GM12872 (cell line): Measurements from ENCODE around the gene ELANE.

Source experiments
- CTCF ChIP-seq: IDR thresholded peaks from 3 replicates; pipeline ENCODE4 v1.5.1; 2011; ENCODE audit warnings: low read depth, mild to moderate bottlenecking, low read length, moderate library complexity; ENCODE audit not compliant: insufficient read depth

ELANE gene

GRCh38 chr19:825897-826644 is 26.0 kb upstream of the ELANE start:
- TF ChIP-seq CTCF = no peak

- no peak for TF ChIP-seq CTCF
These were observed 24.8 kb upstream of the ELANE start for GRCh38 chr19:827314-827709.

- no peak for TF ChIP-seq CTCF
These were observed 24.3 kb upstream of the ELANE start, which contains the start of gene AZU1 for GRCh38 chr19:827710-828321. Gene AZU1 (plus strand): TSS chr19:827837. CDS start chr19:827847, 10 bp downstream.

- no peak for TF ChIP-seq CTCF
These were observed 22.9 kb upstream of the ELANE start for GRCh38 chr19:829129-829758.

- no peak for TF ChIP-seq CTCF
These were observed 20.4 kb upstream of the ELANE start for GRCh38 chr19:831407-832369.

GRCh38 chr19:834216-834615 is 17.9 kb upstream of the ELANE start:
- no peak for TF ChIP-seq CTCF

GRCh38 chr19:835210-835810 is 16.8 kb upstream of the ELANE start:
- TF ChIP-seq CTCF = no peak
